PFSK-1 (cell line): ENCODE results near the gene LEP.

ENCODE experiments used
- POLR2AphosphoS5 ChIP-seq: IDR thresholded peaks from 2 replicates; pipeline ENCODE4 v1.6.1; 2012; ENCODE audit warnings: low read depth, mild to moderate bottlenecking, control low read depth, low read length, moderate library complexity
- SIN3A ChIP-seq: IDR thresholded peaks from 2 replicates; pipeline ENCODE4 v1.6.1; 2012; ENCODE audit warnings: mild to moderate bottlenecking, low read length, moderate library complexity, borderline replicate concordance; ENCODE audit not compliant: insufficient read depth
- TAF1 ChIP-seq: IDR thresholded peaks from 2 replicates; pipeline ENCODE4 v1.6.1; 2012; ENCODE audit warnings: low read length, control low read depth, borderline replicate concordance; ENCODE audit not compliant: insufficient read depth
- TF ChIP-seq, protein P1 (sequence below), 2 experiments: IDR thresholded peaks; 2 replicates each; pipeline versions ENCODE4 v1.6.1 to v1.8.0; 2011 to 2012; ENCODE audit warnings: low read depth in 2 of 2, low read length in 2 of 2, control low read depth in 1 of 2, inconsistent platforms in 1 of 2, mild to moderate bottlenecking in 1 of 2, moderate library complexity in 1 of 2; ENCODE audit not compliant: insufficient read depth in 1 of 2

DNA sequence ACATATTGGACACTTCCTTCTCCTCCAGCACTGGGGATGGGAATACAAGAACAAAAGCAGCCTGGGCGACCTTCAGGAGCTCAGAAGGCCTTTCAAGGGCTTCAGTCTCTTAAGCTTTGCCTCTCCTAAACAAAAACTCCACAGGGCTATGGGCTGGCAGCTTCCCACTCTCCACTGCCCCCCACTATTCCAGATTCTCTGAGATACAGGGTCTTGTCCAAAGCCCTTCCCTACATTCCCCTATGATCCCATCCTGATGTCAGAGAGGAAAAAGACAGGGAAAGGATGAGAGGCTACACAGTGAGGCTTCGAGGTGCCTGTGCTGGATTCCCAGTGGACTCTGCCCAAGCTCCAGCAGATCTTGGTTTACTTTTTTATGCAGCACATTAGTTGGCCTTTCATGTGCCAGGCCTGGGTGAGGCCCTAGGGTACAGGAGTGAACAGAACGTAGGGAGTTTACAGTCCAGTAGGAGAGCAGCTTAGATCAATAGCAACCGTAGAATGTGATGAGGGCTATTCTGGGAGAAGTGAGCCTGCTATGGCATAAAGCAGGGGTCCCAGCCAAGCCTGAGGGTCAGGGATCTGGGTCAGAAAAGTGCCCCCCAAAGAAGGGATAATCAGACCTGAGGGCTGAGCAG, 33.3 kb downstream of the LEP start:
- TF ChIP-seq POLR2AphosphoS5 (no peak), TAF1 (no peak), SIN3A (no peak)
- TF ChIP-seq, protein P1, sequence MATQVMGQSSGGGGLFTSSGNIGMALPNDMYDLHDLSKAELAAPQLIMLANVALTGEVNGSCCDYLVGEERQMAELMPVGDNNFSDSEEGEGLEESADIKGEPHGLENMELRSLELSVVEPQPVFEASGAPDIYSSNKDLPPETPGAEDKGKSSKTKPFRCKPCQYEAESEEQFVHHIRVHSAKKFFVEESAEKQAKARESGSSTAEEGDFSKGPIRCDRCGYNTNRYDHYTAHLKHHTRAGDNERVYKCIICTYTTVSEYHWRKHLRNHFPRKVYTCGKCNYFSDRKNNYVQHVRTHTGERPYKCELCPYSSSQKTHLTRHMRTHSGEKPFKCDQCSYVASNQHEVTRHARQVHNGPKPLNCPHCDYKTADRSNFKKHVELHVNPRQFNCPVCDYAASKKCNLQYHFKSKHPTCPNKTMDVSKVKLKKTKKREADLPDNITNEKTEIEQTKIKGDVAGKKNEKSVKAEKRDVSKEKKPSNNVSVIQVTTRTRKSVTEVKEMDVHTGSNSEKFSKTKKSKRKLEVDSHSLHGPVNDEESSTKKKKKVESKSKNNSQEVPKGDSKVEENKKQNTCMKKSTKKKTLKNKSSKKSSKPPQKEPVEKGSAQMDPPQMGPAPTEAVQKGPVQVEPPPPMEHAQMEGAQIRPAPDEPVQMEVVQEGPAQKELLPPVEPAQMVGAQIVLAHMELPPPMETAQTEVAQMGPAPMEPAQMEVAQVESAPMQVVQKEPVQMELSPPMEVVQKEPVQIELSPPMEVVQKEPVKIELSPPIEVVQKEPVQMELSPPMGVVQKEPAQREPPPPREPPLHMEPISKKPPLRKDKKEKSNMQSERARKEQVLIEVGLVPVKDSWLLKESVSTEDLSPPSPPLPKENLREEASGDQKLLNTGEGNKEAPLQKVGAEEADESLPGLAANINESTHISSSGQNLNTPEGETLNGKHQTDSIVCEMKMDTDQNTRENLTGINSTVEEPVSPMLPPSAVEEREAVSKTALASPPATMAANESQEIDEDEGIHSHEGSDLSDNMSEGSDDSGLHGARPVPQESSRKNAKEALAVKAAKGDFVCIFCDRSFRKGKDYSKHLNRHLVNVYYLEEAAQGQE (IDR thresholded peaks at IDR 0.05; ENCODE audit: insufficient read depth in 1 of 2, low read depth in 2 of 2, low read length in 2 of 2), result no peak
